RWPE1 (cell line): Measurements from ENCODE around the gene STON2.
"Not testable (repeated sequence)": the region's sequence is repeated elsewhere in the genome, so short reads cannot be mapped to it uniquely, and the experiment has no call there.

Experiments
- CTCF ChIA-PET: fragments of 350-600 bp; sonication (Branson Sonifier 250); formaldehyde crosslinking; extraction: SDS; loops from one replicate; lab custom pipeline; 2021; lab: Yijun Ruan, JAX
- POLR2A ChIA-PET: fragments of 400-600 bp; formaldehyde crosslinking; extraction: SDS; loops from one replicate; lab custom pipeline; 2020; ENCODE audit warnings: antibody characterized with exemption; ENCODE audit not compliant: low non-redundant PET; lab: Yijun Ruan, JAX
- DNase-seq: peaks from one replicate; pipeline ENCODE4 v3.0.0; 2012; ENCODE audit warnings: low spot score
- H3K27ac ChIP-seq: fragments of 450-650 bp; 2 replicates; pipeline ENCODE4 v1.5.1; 2017
- TF ChIP-seq, protein P1 (sequence below): fragments of 450-650 bp; conservative IDR thresholded peaks from 2 replicates; pipeline ENCODE4 v1.5.1; 2017; ENCODE audit warnings: low read depth, mild to moderate bottlenecking

STON2 gene

DNA sequence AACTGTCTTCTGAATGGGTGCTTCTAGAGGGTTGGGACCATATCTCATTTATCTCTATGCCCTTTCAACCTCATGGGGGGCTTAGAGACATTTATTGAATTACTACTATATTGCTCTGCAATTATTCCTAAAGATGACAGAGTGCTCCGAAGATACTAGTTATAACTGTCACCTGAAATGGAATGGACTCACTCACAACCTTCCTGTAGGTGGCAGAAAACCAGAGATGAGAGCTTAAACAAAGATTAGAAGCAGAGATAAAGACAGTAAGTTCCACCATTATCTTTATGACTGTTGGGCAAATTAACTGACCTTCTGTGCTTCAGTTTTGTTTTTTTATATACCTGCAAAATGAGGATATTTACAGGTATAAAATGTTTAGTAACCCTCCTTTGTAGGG is 147.8 kb downstream of the STON2 start:
- ChIA-PET CTCF (interaction anchor here (0.7 to 1.2 kb wide), 3 partner anchors 17 to 213 kb away, joined by 3 to 9 read pairs (median 4); no protein-coding TSS in a partner anchor), POLR2A (interaction anchor here (0.5 kb wide), 1 partner anchor 200 kb away, joined by 5 read pairs; no protein-coding TSS in a partner anchor)
- TF ChIP-seq, protein P1, sequence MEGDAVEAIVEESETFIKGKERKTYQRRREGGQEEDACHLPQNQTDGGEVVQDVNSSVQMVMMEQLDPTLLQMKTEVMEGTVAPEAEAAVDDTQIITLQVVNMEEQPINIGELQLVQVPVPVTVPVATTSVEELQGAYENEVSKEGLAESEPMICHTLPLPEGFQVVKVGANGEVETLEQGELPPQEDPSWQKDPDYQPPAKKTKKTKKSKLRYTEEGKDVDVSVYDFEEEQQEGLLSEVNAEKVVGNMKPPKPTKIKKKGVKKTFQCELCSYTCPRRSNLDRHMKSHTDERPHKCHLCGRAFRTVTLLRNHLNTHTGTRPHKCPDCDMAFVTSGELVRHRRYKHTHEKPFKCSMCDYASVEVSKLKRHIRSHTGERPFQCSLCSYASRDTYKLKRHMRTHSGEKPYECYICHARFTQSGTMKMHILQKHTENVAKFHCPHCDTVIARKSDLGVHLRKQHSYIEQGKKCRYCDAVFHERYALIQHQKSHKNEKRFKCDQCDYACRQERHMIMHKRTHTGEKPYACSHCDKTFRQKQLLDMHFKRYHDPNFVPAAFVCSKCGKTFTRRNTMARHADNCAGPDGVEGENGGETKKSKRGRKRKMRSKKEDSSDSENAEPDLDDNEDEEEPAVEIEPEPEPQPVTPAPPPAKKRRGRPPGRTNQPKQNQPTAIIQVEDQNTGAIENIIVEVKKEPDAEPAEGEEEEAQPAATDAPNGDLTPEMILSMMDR = no peak
- H3K27ac ChIP-seq = no peak overlapping the region
- DNase-seq = no peak

DNA sequence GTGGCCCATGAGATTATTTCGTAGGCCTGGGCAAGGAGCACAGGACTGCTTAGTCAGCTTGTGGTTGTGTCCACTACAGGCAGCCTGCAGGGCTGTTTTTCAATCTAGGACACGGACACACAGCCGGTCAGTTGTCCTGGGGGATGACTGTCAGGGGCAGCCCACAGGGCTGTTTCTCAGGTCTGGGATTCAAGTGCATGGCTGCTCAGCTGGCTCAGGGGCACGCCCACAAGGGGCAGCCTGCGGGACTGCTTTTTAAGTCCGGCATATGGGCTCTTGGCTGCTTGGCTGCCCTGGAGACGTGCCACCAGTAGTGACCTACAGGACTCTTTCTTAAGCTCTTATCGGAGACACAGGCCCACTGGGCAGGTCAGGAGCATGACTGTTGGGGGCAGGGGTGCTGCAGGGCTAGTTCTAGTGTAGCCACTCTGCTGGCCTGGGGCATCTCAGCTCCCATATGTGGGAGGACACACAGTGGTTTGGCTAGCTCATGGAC is 152.8 kb downstream of the STON2 start:
- ChIA-PET CTCF (no interaction called here), POLR2A (no interaction called here)
- H3K27ac ChIP-seq = peak overlapping the region; percentile 8; the same call in 1 of the 2 replicates
- DNase-seq = no peak
- TF ChIP-seq, protein P1 = no peak

GRCh38 chr14:81246461-81247270 is 153.5 kb downstream of the STON2 start:
- peak overlapping the region; percentile 8; the same call in 1 of the 2 replicates for H3K27ac ChIP-seq
- peak; percentile 17 for DNase-seq
- POLR2A ChIA-PET = no interaction called here
- TF ChIP-seq, protein P1 = no peak
- CTCF ChIA-PET = interaction anchor here (0.7 kb wide), 1 partner anchor 509 kb away, joined by 7 read pairs; no protein-coding TSS in a partner anchor

GRCh38 chr14:81245771-81246170 is 154.4 kb downstream of the STON2 start:
- ChIA-PET CTCF (interaction anchor here (0.7 kb wide), 1 partner anchor 508 kb away, joined by 7 read pairs; no protein-coding TSS in a partner anchor), POLR2A (no interaction called here)
- no peak for DNase-seq
- no peak overlapping the region for H3K27ac ChIP-seq
- TF ChIP-seq, protein P1 = no peak

DNA sequence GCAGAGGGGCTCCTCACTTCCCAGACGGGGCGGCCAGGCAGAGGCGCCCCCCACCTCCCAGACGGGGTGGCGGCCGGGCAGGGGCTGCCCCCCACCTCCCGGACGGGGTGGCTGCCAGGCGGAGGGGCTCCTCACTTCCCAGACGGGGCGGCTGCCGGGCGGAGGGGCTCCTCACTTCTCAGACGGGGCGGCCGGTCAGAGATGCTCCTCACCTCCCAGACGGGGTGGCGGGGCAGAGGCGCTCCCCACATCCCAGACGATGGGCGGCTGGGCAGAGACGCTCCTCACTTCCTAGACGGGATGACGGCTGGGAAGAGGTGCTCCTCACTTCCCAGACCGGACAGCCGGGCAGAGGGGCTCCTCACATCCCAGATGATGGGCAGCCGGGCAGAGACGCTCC is 155.7 kb downstream of the STON2 start:
- CTCF ChIA-PET = interaction anchor here (0.7 kb wide), 1 partner anchor 220 kb away, joined by 5 read pairs; no protein-coding TSS in a partner anchor
- POLR2A ChIA-PET, H3K27ac ChIP-seq, DNase-seq: not testable (repeated sequence)

DNA sequence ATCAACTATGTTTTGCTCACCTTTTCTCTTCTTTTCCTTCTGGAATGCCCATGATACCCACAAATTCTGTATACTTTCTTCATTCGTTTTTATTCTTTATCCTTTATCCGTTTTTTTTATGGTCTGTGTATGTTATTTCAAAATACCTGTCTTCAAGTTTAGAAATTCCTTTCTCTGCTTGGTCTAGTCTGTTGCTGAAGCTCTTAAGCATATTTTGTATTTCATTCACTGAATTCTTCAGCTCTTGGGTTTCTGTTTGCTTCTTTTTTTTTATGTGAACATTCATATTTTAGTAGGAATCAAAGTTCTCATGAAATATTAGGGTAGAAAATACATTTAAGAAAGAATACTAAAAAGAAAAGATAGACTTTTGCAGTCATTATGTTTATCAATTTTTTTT is 156.6 kb downstream of the STON2 start:
- ChIA-PET CTCF (no interaction called here), POLR2A (no interaction called here)
- TF ChIP-seq, protein P1 = no peak
- H3K27ac ChIP-seq = no peak overlapping the region
- DNase-seq = no peak

GRCh38 chr14:81236849-81237248 is 163.3 kb downstream of the STON2 start:
- CTCF ChIA-PET, POLR2A ChIA-PET, DNase-seq, H3K27ac ChIP-seq: not testable (repeated sequence)
